WI38 (cell line): Measurements from ENCODE around the gene SPRYD7.

Experiments used
- H3K4me3 ChIP-seq: 2 replicates; pipeline ENCODE4 v1.5.1; 2011; ENCODE audit warnings: low read depth, mild to moderate bottlenecking, control low read depth, low read length
- TF ChIP-seq, protein P1 (sequence below): IDR thresholded peaks from 2 replicates; pipeline ENCODE4 v1.5.1; 2012; ENCODE audit warnings: low read depth, mild to moderate bottlenecking, control low read depth, low read length

Gene SPRYD7

DNA sequence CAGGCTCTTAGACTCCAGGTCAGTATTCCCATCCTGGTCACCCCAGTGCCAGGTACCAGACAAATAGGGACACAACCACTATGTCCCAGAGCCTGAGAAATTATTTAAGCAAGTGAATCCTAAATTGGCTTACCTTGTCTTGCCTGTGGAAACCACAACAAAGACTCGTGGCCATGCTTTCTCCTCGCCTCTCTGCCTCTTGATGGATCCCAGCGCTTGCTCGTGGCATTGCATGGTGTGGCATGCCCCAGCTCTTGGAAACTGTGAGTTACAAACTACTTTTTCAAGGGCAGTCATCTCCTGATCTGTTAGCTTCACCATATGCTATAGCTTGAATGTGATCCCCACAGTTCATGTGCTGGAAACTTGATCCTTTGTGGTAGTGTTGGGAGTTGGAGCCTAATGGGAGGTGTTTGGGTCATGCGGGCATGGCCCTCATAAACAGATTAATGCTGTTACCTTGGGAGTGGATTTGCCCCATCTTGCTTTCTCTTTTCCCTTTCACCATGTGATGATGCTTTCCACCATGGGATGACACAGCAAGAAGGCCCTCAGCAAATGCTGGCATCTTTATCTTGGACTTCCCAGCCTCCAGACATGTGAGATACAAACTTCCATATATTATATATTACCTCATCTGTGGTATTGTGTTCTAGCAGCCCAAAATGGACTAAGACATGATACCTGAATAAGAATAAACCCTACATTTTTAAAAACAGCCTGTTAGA, 31.2 kb downstream of the SPRYD7 start:
- H3K4me3 ChIP-seq, result no peak overlapping the region
- TF ChIP-seq, protein P1, sequence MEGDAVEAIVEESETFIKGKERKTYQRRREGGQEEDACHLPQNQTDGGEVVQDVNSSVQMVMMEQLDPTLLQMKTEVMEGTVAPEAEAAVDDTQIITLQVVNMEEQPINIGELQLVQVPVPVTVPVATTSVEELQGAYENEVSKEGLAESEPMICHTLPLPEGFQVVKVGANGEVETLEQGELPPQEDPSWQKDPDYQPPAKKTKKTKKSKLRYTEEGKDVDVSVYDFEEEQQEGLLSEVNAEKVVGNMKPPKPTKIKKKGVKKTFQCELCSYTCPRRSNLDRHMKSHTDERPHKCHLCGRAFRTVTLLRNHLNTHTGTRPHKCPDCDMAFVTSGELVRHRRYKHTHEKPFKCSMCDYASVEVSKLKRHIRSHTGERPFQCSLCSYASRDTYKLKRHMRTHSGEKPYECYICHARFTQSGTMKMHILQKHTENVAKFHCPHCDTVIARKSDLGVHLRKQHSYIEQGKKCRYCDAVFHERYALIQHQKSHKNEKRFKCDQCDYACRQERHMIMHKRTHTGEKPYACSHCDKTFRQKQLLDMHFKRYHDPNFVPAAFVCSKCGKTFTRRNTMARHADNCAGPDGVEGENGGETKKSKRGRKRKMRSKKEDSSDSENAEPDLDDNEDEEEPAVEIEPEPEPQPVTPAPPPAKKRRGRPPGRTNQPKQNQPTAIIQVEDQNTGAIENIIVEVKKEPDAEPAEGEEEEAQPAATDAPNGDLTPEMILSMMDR, result no peak

DNA sequence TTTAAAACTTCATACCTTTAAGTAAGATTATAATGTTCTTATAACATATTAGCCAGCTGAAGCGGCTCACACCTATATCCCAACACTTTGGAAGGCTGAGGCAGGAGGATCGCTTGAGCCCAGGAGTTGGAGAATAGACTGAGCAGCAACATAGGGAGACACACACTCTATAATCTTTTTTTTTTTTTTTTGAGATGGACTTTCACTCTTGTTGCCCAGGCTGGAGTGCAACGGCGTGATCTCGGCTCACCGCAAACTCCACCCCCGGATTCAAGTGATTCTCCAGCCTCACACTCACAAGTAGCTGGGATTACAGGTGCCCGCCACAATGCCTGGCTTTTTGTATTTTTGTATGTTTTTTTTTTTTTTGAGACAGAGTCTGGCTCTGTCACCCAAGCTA, 37.3 kb downstream of the SPRYD7 start:
- no peak overlapping the region for H3K4me3 ChIP-seq
- TF ChIP-seq, protein P1, result no peak

DNA sequence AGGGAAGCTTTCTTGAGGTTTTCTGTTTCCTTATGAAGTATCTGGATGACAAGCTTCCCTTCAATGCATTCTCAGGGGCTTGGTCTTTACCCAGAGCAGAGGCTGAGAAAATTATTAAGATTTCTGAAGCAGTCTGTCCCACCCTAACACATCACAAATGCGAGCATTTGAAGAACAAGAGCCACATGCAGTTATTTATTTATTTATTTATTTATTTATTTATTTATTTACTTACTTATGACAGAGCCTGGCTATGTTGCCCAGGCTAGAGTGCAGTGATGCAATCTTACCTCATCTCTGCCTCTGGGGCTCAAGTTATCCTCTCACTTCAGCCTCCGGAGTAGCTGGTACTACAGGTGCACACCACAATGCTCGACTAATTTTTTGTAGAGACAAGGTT, 38.4 kb downstream of the SPRYD7 start:
- TF ChIP-seq, protein P1, result no peak
- no peak overlapping the region for H3K4me3 ChIP-seq

- TF ChIP-seq, protein P1, result no peak
- H3K4me3 ChIP-seq, result no peak overlapping the region
These were observed 40.3 kb downstream of the SPRYD7 start for GRCh38 chr13:49895826-49896225.

- TF ChIP-seq, protein P1, result no peak
- H3K4me3 ChIP-seq, result no peak overlapping the region
These were observed 42.5 kb downstream of the SPRYD7 start for GRCh38 chr13:49893591-49893990.

DNA sequence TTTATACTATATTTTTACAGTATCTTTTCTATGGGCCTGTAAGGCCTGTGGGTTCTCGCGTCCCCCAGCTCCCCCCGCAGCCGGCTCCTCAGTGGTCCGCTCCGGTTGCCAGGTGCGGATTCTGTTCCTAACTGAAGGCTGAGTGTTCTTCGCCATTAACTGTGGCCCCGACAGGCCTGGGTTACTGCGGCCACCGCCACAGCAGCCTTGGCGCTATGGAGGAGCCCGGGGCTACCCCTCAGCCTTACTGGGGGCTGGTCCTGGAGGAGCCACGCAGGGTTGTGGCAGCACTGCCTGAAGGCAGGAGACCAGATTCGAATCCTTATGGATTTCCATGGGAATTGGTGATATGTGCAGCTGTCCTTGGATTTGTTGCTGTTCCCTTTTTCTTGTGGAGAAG, 45.8 kb downstream of the SPRYD7 start:
- TF ChIP-seq, protein P1, result no peak
- no peak overlapping the region for H3K4me3 ChIP-seq

DNA sequence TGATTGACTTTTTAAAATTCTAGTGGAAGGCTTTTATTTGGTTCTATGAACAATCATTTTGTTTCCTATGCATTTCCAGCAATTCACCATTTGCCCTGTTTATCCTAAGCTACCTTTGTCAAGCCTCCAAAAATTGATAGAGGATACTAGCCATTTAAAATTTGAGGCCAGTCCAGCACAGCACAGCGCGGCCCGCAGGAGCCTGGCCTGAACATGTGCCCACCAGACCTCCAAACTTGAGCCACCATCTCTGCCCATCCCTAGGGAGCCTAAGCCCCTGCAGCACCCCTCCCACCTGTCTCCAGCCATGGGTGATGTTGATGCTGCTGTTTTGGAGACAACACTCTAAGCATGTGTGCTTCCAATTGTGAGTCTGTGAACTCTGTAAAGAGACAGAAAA, 57.5 kb downstream of the SPRYD7 start:
- TF ChIP-seq, protein P1, result no peak
- H3K4me3 ChIP-seq, result no peak overlapping the region
